HCT116 (cell line): ENCODE data around the gene MCEMP1.

ENCODE experiments used
- EZH2 ChIP-seq: fragments of 200-600 bp; sonication (generic); IDR thresholded peaks from 2 replicates; pipeline ENCODE4 v1.6.1; 2017; ENCODE audit warnings: antibody characterized with exemption, mixed run types
- EZH2phosphoT487 ChIP-seq: fragments of 200-600 bp; IDR thresholded peaks from 2 replicates; pipeline ENCODE4 v1.6.1; 2018; ENCODE audit warnings: antibody characterized with exemption, borderline replicate concordance
- POLR2A ChIP-seq: IDR thresholded peaks from 2 replicates; pipeline ENCODE4 v1.7.0; 2011; ENCODE audit warnings: borderline replicate concordance; ENCODE audit not compliant: insufficient read depth, insufficient read length; ENCODE audit errors: extremely low read depth
- TF ChIP-seq, protein P1 (sequence below), 3 experiments: fragments of 200-600 bp in 1 of 3; sonication (generic) in 1 of 3; IDR thresholded peaks in 2 of 3; conservative IDR thresholded peaks in 1 of 3; 2 replicates each; pipeline ENCODE4 v1.5.1; 2012 to 2017; ENCODE audit warnings: low read depth in 2 of 3, low read length in 2 of 3, antibody characterized with exemption in 1 of 3, borderline replicate concordance in 1 of 3, control low read depth in 1 of 3, mild to moderate bottlenecking in 1 of 3, mixed read lengths in 1 of 3, mixed run types in 1 of 3, moderate library complexity in 1 of 3; ENCODE audit not compliant: insufficient read depth in 1 of 3
- TF ChIP-seq, protein P2 (sequence below): IDR thresholded peaks from 2 replicates; pipeline ENCODE4 v1.6.1; 2012
- TF ChIP-seq, protein P3 (sequence below): IDR thresholded peaks from 2 replicates; pipeline ENCODE4 v1.6.1; 2011; ENCODE audit warnings: mild to moderate bottlenecking, low read length, moderate library complexity; ENCODE audit not compliant: insufficient replicate concordance; ENCODE audit errors: extremely low read depth

DNA sequence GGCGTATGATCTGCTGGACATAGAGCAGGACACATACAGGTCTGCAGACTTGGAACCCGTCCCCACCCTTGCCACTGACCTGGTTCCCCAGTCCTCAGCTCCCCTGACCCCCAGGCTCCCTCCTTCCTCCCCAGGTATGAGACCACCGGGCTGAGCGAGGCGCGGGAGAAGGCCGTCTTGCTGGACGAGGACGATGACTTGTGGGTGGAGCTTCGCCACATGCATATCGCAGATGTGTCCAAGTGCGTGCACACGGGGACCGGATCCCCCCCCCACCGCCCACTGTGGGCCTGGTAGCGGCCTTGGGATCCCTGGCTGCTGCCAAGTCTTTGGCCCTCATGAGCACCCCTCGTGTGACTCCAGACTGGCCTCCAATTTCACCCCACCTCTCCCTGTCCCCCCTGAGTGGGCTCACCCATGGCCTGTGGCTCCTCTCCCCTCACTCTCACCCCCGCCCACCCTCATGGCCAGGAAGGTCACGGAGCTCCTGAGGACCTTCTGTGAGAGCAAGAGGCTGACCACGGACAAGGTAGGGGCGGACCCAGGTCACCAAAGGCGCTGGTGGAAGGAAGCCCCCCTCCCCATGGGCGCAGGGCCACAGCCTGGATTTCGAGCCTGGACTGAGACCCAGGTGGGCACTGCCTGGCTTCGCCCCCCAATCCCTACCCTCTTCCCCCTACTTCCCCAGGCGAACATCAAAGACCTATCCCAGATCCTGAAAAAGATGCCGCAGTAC lies 34.4 kb upstream of the MCEMP1 start:
- TF ChIP-seq EZH2 (no peak), POLR2A (no peak), EZH2phosphoT487 (no peak)
- TF ChIP-seq, protein P1, sequence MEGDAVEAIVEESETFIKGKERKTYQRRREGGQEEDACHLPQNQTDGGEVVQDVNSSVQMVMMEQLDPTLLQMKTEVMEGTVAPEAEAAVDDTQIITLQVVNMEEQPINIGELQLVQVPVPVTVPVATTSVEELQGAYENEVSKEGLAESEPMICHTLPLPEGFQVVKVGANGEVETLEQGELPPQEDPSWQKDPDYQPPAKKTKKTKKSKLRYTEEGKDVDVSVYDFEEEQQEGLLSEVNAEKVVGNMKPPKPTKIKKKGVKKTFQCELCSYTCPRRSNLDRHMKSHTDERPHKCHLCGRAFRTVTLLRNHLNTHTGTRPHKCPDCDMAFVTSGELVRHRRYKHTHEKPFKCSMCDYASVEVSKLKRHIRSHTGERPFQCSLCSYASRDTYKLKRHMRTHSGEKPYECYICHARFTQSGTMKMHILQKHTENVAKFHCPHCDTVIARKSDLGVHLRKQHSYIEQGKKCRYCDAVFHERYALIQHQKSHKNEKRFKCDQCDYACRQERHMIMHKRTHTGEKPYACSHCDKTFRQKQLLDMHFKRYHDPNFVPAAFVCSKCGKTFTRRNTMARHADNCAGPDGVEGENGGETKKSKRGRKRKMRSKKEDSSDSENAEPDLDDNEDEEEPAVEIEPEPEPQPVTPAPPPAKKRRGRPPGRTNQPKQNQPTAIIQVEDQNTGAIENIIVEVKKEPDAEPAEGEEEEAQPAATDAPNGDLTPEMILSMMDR (IDR thresholded peaks at IDR 0.05 in 2 of 3, conservative IDR thresholded peaks at IDR 0.05 in 1 of 3; ENCODE audit: borderline replicate concordance in 1 of 3, insufficient read depth in 1 of 3, low read depth in 2 of 3, low read length in 2 of 3): no peak
- TF ChIP-seq, protein P2, sequence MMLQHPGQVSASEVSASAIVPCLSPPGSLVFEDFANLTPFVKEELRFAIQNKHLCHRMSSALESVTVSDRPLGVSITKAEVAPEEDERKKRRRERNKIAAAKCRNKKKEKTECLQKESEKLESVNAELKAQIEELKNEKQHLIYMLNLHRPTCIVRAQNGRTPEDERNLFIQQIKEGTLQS: no peak
- TF ChIP-seq, protein P3, sequence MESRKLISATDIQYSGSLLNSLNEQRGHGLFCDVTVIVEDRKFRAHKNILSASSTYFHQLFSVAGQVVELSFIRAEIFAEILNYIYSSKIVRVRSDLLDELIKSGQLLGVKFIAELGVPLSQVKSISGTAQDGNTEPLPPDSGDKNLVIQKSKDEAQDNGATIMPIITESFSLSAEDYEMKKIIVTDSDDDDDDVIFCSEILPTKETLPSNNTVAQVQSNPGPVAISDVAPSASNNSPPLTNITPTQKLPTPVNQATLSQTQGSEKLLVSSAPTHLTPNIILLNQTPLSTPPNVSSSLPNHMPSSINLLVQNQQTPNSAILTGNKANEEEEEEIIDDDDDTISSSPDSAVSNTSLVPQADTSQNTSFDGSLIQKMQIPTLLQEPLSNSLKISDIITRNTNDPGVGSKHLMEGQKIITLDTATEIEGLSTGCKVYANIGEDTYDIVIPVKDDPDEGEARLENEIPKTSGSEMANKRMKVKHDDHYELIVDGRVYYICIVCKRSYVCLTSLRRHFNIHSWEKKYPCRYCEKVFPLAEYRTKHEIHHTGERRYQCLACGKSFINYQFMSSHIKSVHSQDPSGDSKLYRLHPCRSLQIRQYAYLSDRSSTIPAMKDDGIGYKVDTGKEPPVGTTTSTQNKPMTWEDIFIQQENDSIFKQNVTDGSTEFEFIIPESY: no peak
